ENCODE results near the gene TBXA2R.

TBXA2R gene

DNA sequence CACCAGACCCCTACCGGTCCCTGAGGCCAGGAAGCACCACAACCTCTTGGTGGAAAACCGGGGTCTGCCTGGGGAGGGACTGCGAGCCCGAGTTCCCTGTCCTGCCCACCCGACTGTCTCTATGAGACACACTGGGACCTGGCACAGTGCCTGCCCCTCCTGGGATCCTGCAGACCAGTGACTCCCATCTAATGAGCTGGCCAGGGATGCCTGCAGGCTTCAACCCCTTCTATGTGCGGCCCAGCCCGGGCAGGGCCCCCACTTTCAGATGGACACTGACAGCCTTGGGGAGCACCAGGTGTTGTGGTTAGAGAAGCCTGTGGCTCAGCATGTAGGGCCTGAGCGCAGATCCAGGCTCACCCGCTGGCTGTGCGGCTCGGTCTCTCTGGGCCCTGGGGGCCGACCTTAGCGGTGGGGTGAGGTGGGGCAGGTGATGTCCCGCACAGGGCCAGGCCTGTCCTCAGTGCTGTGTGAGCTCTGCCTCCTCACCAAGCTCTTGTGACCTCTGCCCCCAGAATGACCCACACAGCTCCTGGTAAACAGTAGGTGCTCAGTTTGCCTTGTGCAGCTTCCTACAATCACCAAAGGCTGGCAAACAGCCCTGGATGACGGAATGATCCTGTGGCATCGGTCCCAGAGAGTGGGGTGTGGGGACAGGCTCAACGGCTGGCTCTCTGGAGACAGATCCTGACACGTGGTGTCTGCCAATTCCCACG is 37.8 kb upstream of the TBXA2R start:
- Mint-ChIP-seq H3K4me1 (no peaks in the 10 kb centered on the region), H3K27ac (no peak overlapping the region), H3K9me3 (no peaks in the 10 kb centered on the region), H3K4me3 (no peak overlapping the region), H3K36me3 (peaks cover 4% of the 10 kb centered on the region), H3K27me3 (no peaks in the 10 kb centered on the region)
- no peak for DNase-seq (ENCODE audit: low spot score in 2 of 2)
- ATAC-seq (ENCODE audit: low read depth) = no peak

DNA sequence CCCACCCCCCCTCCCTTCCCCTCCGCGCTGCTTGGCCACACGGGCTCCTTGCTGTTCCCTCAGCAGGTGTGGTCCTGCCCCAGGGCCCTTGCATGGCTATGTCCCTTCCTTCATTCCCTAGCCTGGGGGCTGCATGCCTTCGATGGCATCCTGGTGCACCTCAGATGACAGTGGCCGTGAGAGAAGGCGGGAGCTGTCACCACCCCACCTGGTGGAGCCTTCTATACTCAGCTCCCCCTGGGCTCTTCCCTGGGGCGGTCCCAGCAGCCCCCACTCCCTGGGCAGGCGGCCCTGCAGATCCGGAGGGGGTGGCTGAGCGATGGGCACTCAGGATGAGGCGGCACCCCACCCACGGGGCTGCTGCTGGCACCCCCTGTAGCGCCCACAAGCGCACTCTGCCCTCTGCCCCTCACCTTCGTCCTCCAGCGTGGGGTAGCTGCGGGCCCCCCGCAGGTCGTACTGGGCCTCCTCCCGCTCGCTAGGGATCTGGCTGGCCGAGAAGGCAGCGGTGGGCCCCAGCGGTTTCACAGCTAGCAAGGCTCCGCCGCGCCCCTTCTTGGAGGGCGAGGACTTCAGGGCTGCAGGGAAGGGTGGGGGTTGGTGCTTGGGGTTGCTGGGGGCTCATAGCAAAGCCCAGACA is 37.1 kb upstream of the TBXA2R start:
- no peak for ATAC-seq (ENCODE audit: low read depth)
- Mint-ChIP-seq H3K27me3 (no peaks in the 10 kb centered on the region), H3K27ac (no peak overlapping the region)

DNA sequence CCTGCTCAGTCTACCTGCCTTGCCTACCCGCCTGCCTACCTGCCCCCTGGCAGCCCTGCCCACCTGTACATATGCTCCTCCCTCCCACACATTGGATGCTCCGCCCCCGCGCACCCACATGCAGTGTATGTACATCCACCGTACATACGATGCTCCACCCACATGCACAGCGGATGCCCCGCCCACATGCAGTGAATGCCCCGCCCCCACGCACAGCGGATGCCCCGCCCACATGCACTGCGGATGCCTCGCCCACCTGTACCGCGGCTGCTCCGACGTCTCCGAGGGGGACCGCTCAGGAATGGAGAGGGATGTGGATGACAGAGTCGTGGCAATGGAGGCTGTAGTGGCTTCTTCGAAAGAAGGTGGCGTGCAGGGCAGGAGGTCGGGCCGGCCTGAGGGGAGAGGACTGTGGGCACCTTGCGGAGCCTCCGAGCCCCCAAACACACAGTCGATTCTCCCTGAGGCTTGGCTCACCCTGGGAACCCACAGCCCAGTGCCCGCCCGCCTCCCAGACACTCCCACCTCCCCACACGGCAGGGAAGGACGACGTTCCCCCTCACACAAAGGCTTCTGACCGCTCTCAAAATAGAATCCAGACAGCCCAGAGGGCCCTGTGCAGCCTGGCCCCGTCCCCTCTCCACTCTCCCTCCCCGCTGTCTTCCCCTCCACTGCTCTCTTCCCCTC is 36.5 kb upstream of the TBXA2R start:
- DNase-seq (ENCODE audit: low spot score in 2 of 2) (no peak), ATAC-seq (ENCODE audit: low read depth) (no peak)
- Mint-ChIP-seq H3K4me3 (no peak overlapping the region), H3K9me3 (no peaks in the 10 kb centered on the region), H3K27me3 (no peaks in the 10 kb centered on the region), H3K4me1 (no peaks in the 10 kb centered on the region), H3K27ac (no peak overlapping the region), H3K36me3 (peaks cover 10% of the 10 kb centered on the region)

More for the DNA sequence above, 37.1 kb upstream of the TBXA2R start:
- no peak overlapping the region for H3K4me3 Mint-ChIP-seq
- H3K36me3 Mint-ChIP-seq = peaks cover 6% of the 10 kb centered on the region
- no peak for DNase-seq (ENCODE audit: low spot score in 2 of 2)
- no peaks in the 10 kb centered on the region for H3K4me1 Mint-ChIP-seq
- no peaks in the 10 kb centered on the region for H3K9me3 Mint-ChIP-seq

DNA sequence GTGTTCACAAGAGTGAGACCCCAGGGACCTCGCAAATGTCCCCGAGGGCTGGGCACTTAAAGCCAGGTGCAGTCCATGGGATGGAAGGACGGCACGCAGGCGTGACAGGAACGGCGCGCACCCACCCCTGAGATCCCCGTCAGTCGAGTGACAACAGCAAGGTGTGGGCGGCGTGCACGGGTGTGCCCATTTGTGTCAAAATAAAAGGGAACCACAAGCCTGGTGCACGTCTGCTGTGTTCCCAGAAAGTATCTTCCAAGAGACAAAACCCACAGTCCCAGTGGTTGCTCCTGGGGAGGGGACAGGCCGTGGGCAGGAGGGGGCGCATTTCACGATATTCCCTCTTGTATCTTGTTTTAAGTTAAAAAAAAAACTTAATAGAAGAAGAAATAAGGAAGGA is 35.6 kb upstream of the TBXA2R start:
- Mint-ChIP-seq H3K4me1 (no peaks in the 10 kb centered on the region), H3K9me3 (no peaks in the 10 kb centered on the region), H3K36me3 (peaks cover 10% of the 10 kb centered on the region), H3K27me3 (no peaks in the 10 kb centered on the region), H3K27ac (no peak overlapping the region), H3K4me3 (no peak overlapping the region)
- no peak for DNase-seq (ENCODE audit: low spot score in 2 of 2)
- ATAC-seq (ENCODE audit: low read depth) = no peak

DNA sequence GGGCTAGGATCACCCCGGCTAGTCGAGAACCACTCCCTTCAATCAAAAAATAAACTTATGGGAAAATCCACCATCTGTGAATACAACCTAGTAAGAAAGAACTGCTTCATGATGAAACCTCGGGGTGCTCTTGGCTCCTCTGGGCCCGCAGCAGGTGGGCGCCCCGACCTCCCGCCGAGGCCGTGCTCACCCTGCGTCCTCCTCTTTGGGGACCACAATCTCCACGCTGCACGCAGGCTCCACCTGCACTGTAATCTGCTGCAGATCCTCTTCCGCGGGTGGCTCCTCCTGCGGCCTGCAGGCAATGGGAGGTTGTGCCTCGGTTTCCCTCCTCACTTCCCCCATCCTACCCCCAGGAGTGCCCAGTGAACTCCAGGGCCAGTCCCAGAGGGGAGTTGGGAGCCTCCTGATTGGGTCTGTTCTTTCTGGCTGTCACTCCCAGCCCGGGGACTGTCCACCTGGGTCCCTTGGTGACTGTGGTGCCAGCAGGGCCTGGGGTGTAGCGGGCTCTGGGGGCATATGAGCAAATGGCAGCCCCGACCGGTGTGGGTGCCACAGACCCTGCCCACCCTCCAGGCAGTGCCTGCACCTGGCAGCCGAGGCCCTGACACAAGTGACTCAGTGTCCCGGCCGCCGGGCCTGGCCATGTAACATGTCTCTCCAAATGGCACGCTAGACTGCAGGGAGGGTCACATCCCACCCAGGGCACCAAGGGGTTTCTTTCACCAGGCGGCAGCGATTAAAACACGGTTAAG is 35.0 kb upstream of the TBXA2R start:
- no peak for DNase-seq (ENCODE audit: low spot score in 2 of 2)
- no peak for ATAC-seq (ENCODE audit: low read depth)
- Mint-ChIP-seq H3K9me3 (no peaks in the 10 kb centered on the region), H3K4me1 (no peaks in the 10 kb centered on the region), H3K4me3 (no peak overlapping the region), H3K36me3 (peaks cover 9% of the 10 kb centered on the region), H3K27ac (no peak overlapping the region), H3K27me3 (no peaks in the 10 kb centered on the region)

DNA sequence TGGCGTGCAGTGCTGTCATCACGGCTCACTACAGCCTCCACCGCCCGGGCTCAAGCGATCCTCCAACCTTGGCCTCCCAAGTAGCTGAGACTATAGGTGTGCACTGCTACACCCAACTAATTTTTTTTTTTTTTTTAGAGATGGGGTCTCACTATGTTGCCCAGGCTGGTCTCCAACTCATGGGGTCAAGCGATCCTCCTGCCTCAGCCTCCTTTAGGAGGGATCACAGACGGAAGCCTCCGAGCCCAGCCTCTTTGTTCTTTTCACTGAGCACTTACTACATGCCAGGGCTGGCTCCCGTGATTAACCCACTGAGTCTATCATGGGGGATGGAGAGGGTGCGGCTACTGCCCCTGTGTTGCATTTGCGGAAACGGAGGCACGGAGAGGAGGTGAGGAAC is 32.8 kb upstream of the TBXA2R start:
- ATAC-seq (ENCODE audit: low read depth) (no peak), DNase-seq (ENCODE audit: low spot score in 2 of 2) (no peak)
- H3K36me3 Mint-ChIP-seq = peaks cover 8% of the 10 kb centered on the region
- no peak overlapping the region for H3K27ac Mint-ChIP-seq
- H3K4me3 Mint-ChIP-seq = no peak overlapping the region
- H3K9me3 Mint-ChIP-seq = no peaks in the 10 kb centered on the region
- H3K27me3 Mint-ChIP-seq = no peaks in the 10 kb centered on the region
- no peaks in the 10 kb centered on the region for H3K4me1 Mint-ChIP-seq

DNA sequence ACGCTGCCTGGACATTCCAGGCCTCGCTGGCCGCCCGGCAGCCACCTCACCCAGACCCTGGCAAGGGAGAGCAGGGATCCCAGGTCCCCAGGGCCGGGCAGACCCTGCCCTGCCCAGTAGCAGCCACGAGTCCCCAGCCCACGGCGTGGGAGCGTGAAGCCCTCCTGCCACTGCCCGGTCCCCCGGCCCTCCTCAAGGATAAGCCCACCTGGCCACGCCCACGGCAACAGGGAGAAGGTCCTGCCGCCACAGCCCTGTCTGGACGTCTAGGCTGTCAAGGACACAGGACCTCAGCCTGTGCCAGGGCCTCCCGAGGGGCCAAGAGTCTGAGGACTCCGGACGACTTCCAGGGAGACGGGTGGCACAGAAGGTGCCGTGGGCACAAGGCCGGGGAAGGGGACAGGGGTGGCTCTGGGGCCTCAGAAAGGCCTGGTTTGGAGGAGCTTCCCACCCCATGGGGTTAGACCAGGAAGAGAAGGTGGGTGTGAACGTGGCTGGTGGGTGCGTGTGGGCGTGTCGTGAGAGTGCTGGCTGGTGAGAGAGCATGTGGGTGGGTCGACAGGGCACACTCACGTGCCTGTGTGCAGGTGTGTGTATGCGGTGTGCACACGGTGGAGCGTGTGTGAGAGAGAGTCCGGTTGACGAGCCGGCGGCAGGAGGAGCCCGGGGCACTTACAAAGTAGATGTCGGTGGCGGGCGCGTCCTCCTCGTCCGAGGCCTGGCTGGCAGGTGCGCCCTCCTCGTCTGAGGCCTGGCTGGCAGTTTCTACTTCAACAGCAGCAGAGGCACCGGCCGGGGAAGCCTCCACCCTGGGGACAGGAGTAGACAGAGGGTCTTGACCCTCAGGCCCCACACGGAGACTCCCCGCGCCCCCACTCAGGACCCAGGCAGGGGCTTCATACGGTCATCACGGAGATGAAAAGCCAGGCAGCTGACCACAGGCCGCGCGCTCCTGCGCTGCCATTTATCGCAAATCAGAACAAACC is 31.8 kb upstream of the TBXA2R start:
- DNase-seq (ENCODE audit: low spot score in 2 of 2) (no peak), ATAC-seq (ENCODE audit: low read depth) (no peak)
- no peaks in the 10 kb centered on the region for H3K27me3 Mint-ChIP-seq
- no peak overlapping the region for H3K4me3 Mint-ChIP-seq
- H3K9me3 Mint-ChIP-seq = no peaks in the 10 kb centered on the region
- H3K36me3 Mint-ChIP-seq = peaks cover 6% of the 10 kb centered on the region
- no peaks in the 10 kb centered on the region for H3K4me1 Mint-ChIP-seq
- no peak overlapping the region for H3K27ac Mint-ChIP-seq

DNA sequence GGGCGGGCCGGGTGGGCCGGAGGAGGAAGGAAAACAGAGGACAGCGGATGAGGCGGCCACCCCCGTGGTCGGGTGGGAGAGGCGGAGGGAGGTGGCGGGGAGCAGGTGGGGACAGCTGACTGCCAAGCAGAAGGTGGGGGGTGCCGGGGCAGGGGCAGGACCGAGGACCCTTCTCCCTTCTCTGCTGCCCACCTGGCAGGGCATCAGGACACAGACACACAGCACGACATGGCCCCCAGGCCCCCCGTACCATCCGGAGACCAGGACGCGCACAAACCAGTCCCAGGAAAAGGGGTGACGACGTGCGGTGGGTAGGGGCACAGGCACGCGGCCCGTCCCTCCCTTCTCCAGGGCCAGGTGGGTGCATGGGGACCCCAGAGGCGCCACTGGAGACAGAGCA is 30.9 kb upstream of the TBXA2R start:
- DNase-seq (ENCODE audit: low spot score in 2 of 2) (no peak), ATAC-seq (ENCODE audit: low read depth) (no peak)
- Mint-ChIP-seq H3K4me3 (no peak overlapping the region), H3K27ac (no peak overlapping the region), H3K27me3 (no peaks in the 10 kb centered on the region), H3K9me3 (no peaks in the 10 kb centered on the region), H3K36me3 (peaks cover 7% of the 10 kb centered on the region), H3K4me1 (no peaks in the 10 kb centered on the region)

DNA sequence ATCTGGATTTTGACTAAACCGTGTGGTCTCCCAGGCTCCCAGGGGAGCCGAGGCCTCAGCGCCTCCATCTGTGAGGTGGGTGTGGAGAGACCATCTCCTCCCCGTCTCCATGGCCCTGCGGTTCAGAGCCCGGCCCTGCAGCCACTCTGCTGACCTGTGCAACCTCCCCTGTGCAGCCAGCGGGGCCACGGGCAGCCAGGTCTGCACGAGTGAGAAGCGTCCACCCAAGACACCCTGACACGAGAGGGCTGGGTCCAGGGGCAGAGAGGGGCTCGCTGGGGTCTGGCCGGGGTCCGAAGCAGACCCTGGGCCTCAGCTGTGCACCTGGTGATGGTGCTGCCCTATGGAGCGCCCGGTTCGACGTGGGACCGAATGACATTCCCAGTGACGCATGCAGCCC is 30.3 kb upstream of the TBXA2R start:
- Mint-ChIP-seq H3K36me3 (peaks cover 7% of the 10 kb centered on the region), H3K4me1 (no peaks in the 10 kb centered on the region), H3K9me3 (no peaks in the 10 kb centered on the region), H3K4me3 (no peak overlapping the region), H3K27me3 (no peaks in the 10 kb centered on the region), H3K27ac (no peak overlapping the region)
- ATAC-seq (ENCODE audit: low read depth) (no peak), DNase-seq (ENCODE audit: low spot score in 2 of 2) (no peak)

DNA sequence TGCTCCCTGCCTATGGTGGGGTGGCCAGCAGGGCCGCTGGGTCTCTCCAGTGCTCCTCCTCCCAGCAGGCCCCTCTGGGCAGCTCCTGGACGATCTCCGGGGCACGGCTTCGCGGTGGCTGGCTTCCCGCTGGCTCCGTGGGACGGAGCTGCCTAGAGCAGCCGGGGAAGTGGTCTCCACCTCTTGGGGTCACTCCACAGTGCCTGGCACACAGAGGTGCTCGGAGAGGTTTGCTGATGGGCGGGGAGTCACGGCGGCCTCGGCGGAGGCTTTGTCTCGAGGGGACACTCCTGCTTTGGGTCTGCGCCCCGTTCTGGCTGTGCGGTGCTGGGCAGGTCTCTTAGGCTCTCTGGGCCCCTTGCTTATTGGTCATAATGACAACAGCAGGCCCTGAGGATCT is 29.8 kb upstream of the TBXA2R start:
- Mint-ChIP-seq H3K27ac (no peak overlapping the region), H3K27me3 (no peaks in the 10 kb centered on the region), H3K9me3 (no peaks in the 10 kb centered on the region), H3K36me3 (peaks cover 7% of the 10 kb centered on the region), H3K4me3 (no peak overlapping the region), H3K4me1 (no peaks in the 10 kb centered on the region)
- DNase-seq (ENCODE audit: low spot score in 2 of 2) = no peak
- ATAC-seq (ENCODE audit: low read depth) = no peak

DNA sequence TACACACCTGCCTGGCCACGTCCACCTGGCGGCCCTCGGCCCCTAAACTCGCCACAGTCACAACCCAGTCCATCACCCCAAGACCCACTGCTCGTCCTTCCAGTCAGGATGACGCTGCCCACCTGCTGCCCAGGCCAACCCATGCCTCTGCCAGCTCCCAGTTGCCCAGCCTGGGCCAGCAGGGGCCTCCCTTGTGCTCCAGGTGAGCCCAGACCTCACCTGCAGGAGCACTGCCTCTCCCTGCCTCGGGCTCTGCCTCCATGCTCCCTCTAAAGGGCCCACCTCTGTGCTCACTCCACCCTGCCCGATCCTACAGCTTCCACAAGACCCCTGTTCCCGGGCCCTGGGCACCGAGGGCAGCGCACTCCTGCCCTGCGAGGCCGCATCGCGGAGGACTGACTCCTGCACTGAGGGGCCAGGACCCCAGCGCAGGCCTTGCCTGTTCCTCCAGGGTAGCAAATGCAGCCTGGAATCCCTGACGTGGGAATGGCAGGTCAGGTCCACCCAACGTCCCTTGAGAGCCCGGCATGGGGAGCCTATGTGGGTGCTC is 27.9 kb upstream of the TBXA2R start:
- H3K27ac Mint-ChIP-seq = peak overlapping the region; percentile 60
- no peak overlapping the region for H3K4me3 Mint-ChIP-seq
- H3K9me3 Mint-ChIP-seq = no peaks in the 10 kb centered on the region
- ATAC-seq (ENCODE audit: low read depth) = no peak
- no peaks in the 10 kb centered on the region for H3K4me1 Mint-ChIP-seq
- H3K36me3 Mint-ChIP-seq = peaks cover 7% of the 10 kb centered on the region
- DNase-seq (ENCODE audit: low spot score in 2 of 2) = no peak
- no peaks in the 10 kb centered on the region for H3K27me3 Mint-ChIP-seq

DNA sequence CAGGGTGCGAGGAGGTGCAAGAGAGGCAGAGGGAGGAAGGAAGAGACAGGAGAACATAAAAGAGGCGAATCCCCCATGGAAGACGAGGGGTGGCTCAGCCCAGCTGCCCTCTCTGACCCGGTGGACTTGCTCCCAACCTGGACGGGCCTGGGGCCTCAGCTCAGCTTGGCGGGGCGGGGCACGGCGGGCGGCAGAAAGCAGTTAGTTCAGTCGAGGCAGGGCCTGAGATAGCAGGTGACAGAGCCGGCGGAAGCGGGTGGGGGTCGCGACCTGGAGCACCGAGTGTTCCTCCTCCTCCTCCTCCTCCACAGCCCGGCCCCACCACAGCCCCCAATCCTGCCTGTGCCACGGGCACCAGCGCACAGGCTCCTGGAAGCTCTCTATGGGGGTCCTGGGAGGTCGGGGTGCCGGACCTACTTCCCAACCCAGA is 26.9 kb upstream of the TBXA2R start:
- DNase-seq (ENCODE audit: low spot score in 2 of 2) (no peak), ATAC-seq (ENCODE audit: low read depth) (no peak)
- H3K4me1 Mint-ChIP-seq = no peaks in the 10 kb centered on the region
- no peak overlapping the region for H3K4me3 Mint-ChIP-seq
- H3K27ac Mint-ChIP-seq = no peak overlapping the region
- no peaks in the 10 kb centered on the region for H3K27me3 Mint-ChIP-seq
- H3K9me3 Mint-ChIP-seq = no peaks in the 10 kb centered on the region
- H3K36me3 Mint-ChIP-seq = peaks cover 5% of the 10 kb centered on the region

All from memory B cell (primary cell).